DMS53 treated with DMSO at 0.1 percent for 48 hours (cell line): ENCODE results near the gene LBH.
"Not testable (repeated sequence)": the region's sequence is repeated elsewhere in the genome, so short reads cannot be mapped to it uniquely, and the experiment has no call there.

ENCODE experiments used
- DNase-seq: peaks from one replicate; lab custom pipeline; 2025; ENCODE audit not compliant: unreplicated experiment; lab: John Stamatoyannopoulos, UW

Gene LBH

GRCh38 chr2:30255466-30256408 is 24.4 kb downstream of the LBH start:
- no peak for DNase-seq

GRCh38 chr2:30257266-30258214 is 26.2 kb downstream of the LBH start:
- no peak for DNase-seq

GRCh38 chr2:30259071-30259470 is 27.7 kb downstream of the LBH start:
- no peak for DNase-seq

- no peak for DNase-seq
Measured at GRCh38 chr2:30259827-30260679, 28.7 kb downstream of the LBH start.

- DNase-seq, result no peak
Measured at GRCh38 chr2:30260941-30261340, 29.6 kb downstream of the LBH start.

GRCh38 chr2:30261695-30262211 is 30.4 kb downstream of the LBH start:
- DNase-seq, result no peak

- no peak for DNase-seq
Measured at GRCh38 chr2:30262716-30263309, 31.5 kb downstream of the LBH start.

GRCh38 chr2:30264274-30264673 is 32.9 kb downstream of the LBH start:
- no peak for DNase-seq

GRCh38 chr2:30265052-30266015 is 34.0 kb downstream of the LBH start:
- no peak for DNase-seq

- no peak for DNase-seq
Measured at GRCh38 chr2:30266051-30266621, 34.8 kb downstream of the LBH start.

GRCh38 chr2:30266705-30267104 is 35.4 kb downstream of the LBH start:
- DNase-seq, result no peak

GRCh38 chr2:30267161-30267975 is 36.0 kb downstream of the LBH start:
- no peak for DNase-seq

- DNase-seq, result no peak
Measured at GRCh38 chr2:30268296-30268871, 37.0 kb downstream of the LBH start.

GRCh38 chr2:30269114-30269770 is 37.9 kb downstream of the LBH start:
- DNase-seq, result not testable (repeated sequence)

- DNase-seq, result no peak
Measured at GRCh38 chr2:30269771-30270145, 38.4 kb downstream of the LBH start.

- no peak for DNase-seq
Measured at GRCh38 chr2:30270166-30270565, 38.8 kb downstream of the LBH start.

GRCh38 chr2:30271301-30271700 is 40.0 kb downstream of the LBH start:
- DNase-seq, result no peak
